ENCODE results near the gene ITPR1. TPM values are rescaled to one million over a fixed set of nuclear protein-coding genes. Genes with fewer than 3 reads are reported as not detected.
A peak's percentile ranks its signal among the peaks of the same experiment; 100 is the strongest.

ITPR1 gene
- total RNA-seq, 2 donors from 2014 or later: 29.3 to 29.8 TPM

- no peak overlapping the region for H3K4me3 ChIP-seq
- ATAC-seq: no peak
- H3K27me3 ChIP-seq: no peaks in the 10 kb centered on the region
- H3K4me1 ChIP-seq: peaks cover 14% of the 10 kb centered on the region
- H3K9me3 ChIP-seq: no peaks in the 10 kb centered on the region
- H3K36me3 ChIP-seq (replicated peaks in 1 of 2; ENCODE audit: insufficient read depth in 1 of 2, low read depth in 2 of 2): no peaks in the 10 kb centered on the region
- intact Hi-C loops (cut with DNase I): no loop called here
- DNase-seq: no peak
- 85 to 86% methylated on average over 6 of the region's 6 CpGs for WGBS, 2 donors
- TF ChIP-seq CTCF (IDR thresholded peaks at IDR 0.05): no peak
- TF ChIP-seq POLR2A (IDR thresholded peaks at IDR 0.05): no peak
- H3K27ac ChIP-seq: no peak overlapping the region
Measured at GRCh38 chr3:4880850-4881249, 387.7 kb downstream of the ITPR1 start.

GRCh38 chr3:4882548-4882947, 389.4 kb downstream of the ITPR1 start:
- Histone ChIP-seq H3K27me3 (no peaks in the 10 kb centered on the region), H3K36me3 (replicated peaks in 1 of 2; ENCODE audit: insufficient read depth in 1 of 2, low read depth in 2 of 2) (no peaks in the 10 kb centered on the region), H3K4me1 (peaks cover 14% of the 10 kb centered on the region), H3K4me3 (no peak overlapping the region), H3K9me3 (no peaks in the 10 kb centered on the region), H3K27ac (no peak overlapping the region)
- DNase-seq (no peak), ATAC-seq (no peak)
- intact Hi-C loops (cut with DNase I): no loop called here
- WGBS, 2 donors: 91 to 96% methylated on average over 4 of the region's 4 CpGs
- TF ChIP-seq POLR2A (IDR thresholded peaks at IDR 0.05): no peak
- TF ChIP-seq CTCF (IDR thresholded peaks at IDR 0.05): no peak

- H3K36me3 ChIP-seq (replicated peaks in 1 of 2; ENCODE audit: insufficient read depth in 1 of 2, low read depth in 2 of 2): no peaks in the 10 kb centered on the region
- no peaks in the 10 kb centered on the region for H3K27me3 ChIP-seq
- WGBS, 2 donors: 83 to 88% methylated on average over 3 of the region's 3 CpGs
- TF ChIP-seq POLR2A (IDR thresholded peaks at IDR 0.05): no peak
- no peak for TF ChIP-seq CTCF (IDR thresholded peaks at IDR 0.05)
- intact Hi-C loops (cut with DNase I): no loop called here
- H3K4me3 ChIP-seq: no peak overlapping the region
- no peaks in the 10 kb centered on the region for H3K9me3 ChIP-seq
- peaks cover 14% of the 10 kb centered on the region for H3K4me1 ChIP-seq
- no peak overlapping the region for H3K27ac ChIP-seq
- ATAC-seq (no peak), DNase-seq (no peak)
Measured at GRCh38 chr3:4883011-4883410, 389.9 kb downstream of the ITPR1 start.

- Histone ChIP-seq H3K27ac (peak overlapping the region in 3 of 4 donors; percentile 11 to 25 (median 13)), H3K9me3 (no peaks in the 10 kb centered on the region), H3K36me3 (replicated peaks in 1 of 2; ENCODE audit: insufficient read depth in 1 of 2, low read depth in 2 of 2) (no peaks in the 10 kb centered on the region), H3K4me3 (no peak overlapping the region), H3K27me3 (no peaks in the 10 kb centered on the region), H3K4me1 (peaks cover 14% of the 10 kb centered on the region)
- 51 to 57% methylated on average over 3 of the region's 3 CpGs for WGBS, 2 donors
- no peak for TF ChIP-seq POLR2A (IDR thresholded peaks at IDR 0.05)
- no peak for TF ChIP-seq CTCF (IDR thresholded peaks at IDR 0.05)
- peak; percentile 27 for ATAC-seq
- DNase-seq: no peak
- intact Hi-C loops (cut with DNase I): no loop called here
Measured at GRCh38 chr3:4884888-4885287, 391.7 kb downstream of the ITPR1 start.

- H3K27me3 ChIP-seq: no peaks in the 10 kb centered on the region
- intact Hi-C loops (cut with DNase I): no loop called here
- ATAC-seq (peak; percentile 21), DNase-seq (no peak)
- peak in 3 of 7 experiments; percentile 14 to 22 (median 19) for TF ChIP-seq CTCF (IDR thresholded peaks at IDR 0.05)
- TF ChIP-seq POLR2A (IDR thresholded peaks at IDR 0.05): no peak
- H3K4me3 ChIP-seq: no peak overlapping the region
- H3K27ac ChIP-seq: peak overlapping the region in 3 of 4 donors; percentile 11 to 25 (median 12)
- no peaks in the 10 kb centered on the region for H3K36me3 ChIP-seq (replicated peaks in 1 of 2; ENCODE audit: insufficient read depth in 1 of 2, low read depth in 2 of 2)
- H3K9me3 ChIP-seq: no peaks in the 10 kb centered on the region
- H3K4me1 ChIP-seq: peaks cover 14% of the 10 kb centered on the region
- 34 to 52% methylated on average over 3 of the region's 3 CpGs for WGBS, 2 donors
Measured at GRCh38 chr3:4885316-4885715, 392.2 kb downstream of the ITPR1 start.
